PFSK-1 (cell line): ENCODE data around the gene EREG. TPM values are rescaled to one million over a fixed set of nuclear protein-coding genes. Genes with fewer than 3 reads are reported as not detected.

ENCODE experiments used
- FOXP2 ChIP-seq: optimal IDR thresholded peaks from 2 replicates; pipeline ENCODE3; 2011; ENCODE audit warnings: borderline replicate concordance, control low read depth, inconsistent platforms; ENCODE audit not compliant: insufficient read depth; ENCODE audit errors: extremely low read length, extremely low read depth
- POLR2AphosphoS5 ChIP-seq: IDR thresholded peaks from 2 replicates; pipeline ENCODE4 v1.6.1; 2012; ENCODE audit warnings: low read depth, mild to moderate bottlenecking, control low read depth, low read length, moderate library complexity
- REST ChIP-seq, 2 experiments: IDR thresholded peaks; 2 replicates each; pipeline versions ENCODE4 v1.6.1 to v1.8.0; 2011 to 2012; ENCODE audit warnings: low read depth in 2 of 2, low read length in 2 of 2, control low read depth in 1 of 2, inconsistent platforms in 1 of 2, mild to moderate bottlenecking in 1 of 2, moderate library complexity in 1 of 2; ENCODE audit not compliant: insufficient read depth in 1 of 2
- SIN3A ChIP-seq: IDR thresholded peaks from 2 replicates; pipeline ENCODE4 v1.6.1; 2012; ENCODE audit warnings: mild to moderate bottlenecking, low read length, moderate library complexity, borderline replicate concordance; ENCODE audit not compliant: insufficient read depth
- TAF1 ChIP-seq: IDR thresholded peaks from 2 replicates; pipeline ENCODE4 v1.6.1; 2012; ENCODE audit warnings: low read length, control low read depth, borderline replicate concordance; ENCODE audit not compliant: insufficient read depth
- polyA plus RNA-seq: library from polyadenylated mRNA; unstranded; fragments of >200 nt; gene quantifications from one replicate; pipeline ENCODE4 v1.2.1, GENCODE V29; 2012; ENCODE audit warnings: low read depth, missing spikeins; ENCODE audit not compliant: insufficient read length

EREG gene
- not detected for polyA plus RNA-seq

GRCh38 chr4:74364652-74365491 lies at the start of gene EREG:
Gene EREG, plus strand, starts transcription at chr4:74365145. Its CDS starts 164 bp downstream, at chr4:74365309.
- no peak for TF ChIP-seq POLR2AphosphoS5
- TF ChIP-seq FOXP2, result no peak
- TF ChIP-seq SIN3A, result no peak
- TF ChIP-seq REST (IDR thresholded peaks at IDR 0.05; ENCODE audit: insufficient read depth in 1 of 2, low read depth in 2 of 2, low read length in 2 of 2), result no peak
- no peak for TF ChIP-seq TAF1

- TF ChIP-seq TAF1, result no peak
- no peak for TF ChIP-seq FOXP2
- no peak for TF ChIP-seq SIN3A
- no peak for TF ChIP-seq POLR2AphosphoS5
Measured at GRCh38 chr4:74315376-74315775, 49.6 kb upstream of the EREG start.

GRCh38 chr4:74316397-74316796 lies 48.5 kb upstream of the EREG start:
- TF ChIP-seq POLR2AphosphoS5 (no peak), TAF1 (no peak), SIN3A (no peak), FOXP2 (no peak), REST (IDR thresholded peaks at IDR 0.05; ENCODE audit: insufficient read depth in 1 of 2, low read depth in 2 of 2, low read length in 2 of 2) (no peak)

GRCh38 chr4:74317616-74318246 lies 47.2 kb upstream of the EREG start:
- TF ChIP-seq POLR2AphosphoS5 (no peak), SIN3A (no peak), REST (IDR thresholded peaks at IDR 0.05; ENCODE audit: insufficient read depth in 1 of 2, low read depth in 2 of 2, low read length in 2 of 2) (no peak), FOXP2 (no peak), TAF1 (no peak)

- no peak for TF ChIP-seq REST (IDR thresholded peaks at IDR 0.05; ENCODE audit: insufficient read depth in 1 of 2, low read depth in 2 of 2, low read length in 2 of 2)
- no peak for TF ChIP-seq TAF1
- no peak for TF ChIP-seq SIN3A
- no peak for TF ChIP-seq FOXP2
- TF ChIP-seq POLR2AphosphoS5, result no peak
Measured at GRCh38 chr4:74318276-74318675, 46.7 kb upstream of the EREG start.
